ENCODE results near the gene DNAI2. TPM values are rescaled to one million over a fixed set of nuclear protein-coding genes. Genes with fewer than 3 reads are reported as not detected.
A peak's percentile ranks its signal among the peaks of the same experiment; 100 is the strongest.

DNAI2 gene
- total RNA-seq, 1 donor from 2014 or later, result not detected

- Mint-ChIP-seq H3K27ac (ENCODE audit: unreplicated experiment) (no peak overlapping the region), H3K9me3 (ENCODE audit: unreplicated experiment) (peaks cover 5% of the 10 kb centered on the region), H3K4me3 (ENCODE audit: unreplicated experiment) (no peak overlapping the region), H3K36me3 (ENCODE audit: unreplicated experiment) (peaks cover 5% of the 10 kb centered on the region), H3K4me1 (ENCODE audit: low read depth, unreplicated experiment) (peaks cover 14% of the 10 kb centered on the region), H3K27me3 (ENCODE audit: unreplicated experiment) (peaks cover 9% of the 10 kb centered on the region)
- DNase-seq, result peak; percentile 14
- TF ChIP-seq, protein P1, sequence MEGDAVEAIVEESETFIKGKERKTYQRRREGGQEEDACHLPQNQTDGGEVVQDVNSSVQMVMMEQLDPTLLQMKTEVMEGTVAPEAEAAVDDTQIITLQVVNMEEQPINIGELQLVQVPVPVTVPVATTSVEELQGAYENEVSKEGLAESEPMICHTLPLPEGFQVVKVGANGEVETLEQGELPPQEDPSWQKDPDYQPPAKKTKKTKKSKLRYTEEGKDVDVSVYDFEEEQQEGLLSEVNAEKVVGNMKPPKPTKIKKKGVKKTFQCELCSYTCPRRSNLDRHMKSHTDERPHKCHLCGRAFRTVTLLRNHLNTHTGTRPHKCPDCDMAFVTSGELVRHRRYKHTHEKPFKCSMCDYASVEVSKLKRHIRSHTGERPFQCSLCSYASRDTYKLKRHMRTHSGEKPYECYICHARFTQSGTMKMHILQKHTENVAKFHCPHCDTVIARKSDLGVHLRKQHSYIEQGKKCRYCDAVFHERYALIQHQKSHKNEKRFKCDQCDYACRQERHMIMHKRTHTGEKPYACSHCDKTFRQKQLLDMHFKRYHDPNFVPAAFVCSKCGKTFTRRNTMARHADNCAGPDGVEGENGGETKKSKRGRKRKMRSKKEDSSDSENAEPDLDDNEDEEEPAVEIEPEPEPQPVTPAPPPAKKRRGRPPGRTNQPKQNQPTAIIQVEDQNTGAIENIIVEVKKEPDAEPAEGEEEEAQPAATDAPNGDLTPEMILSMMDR (IDR thresholded peaks at IDR 0.05; ENCODE audit: partially characterized antibody, unreplicated experiment), result no peak
These were observed 70.6 kb downstream of the DNAI2 start for GRCh38 chr17:74344658-74345057.

DNA sequence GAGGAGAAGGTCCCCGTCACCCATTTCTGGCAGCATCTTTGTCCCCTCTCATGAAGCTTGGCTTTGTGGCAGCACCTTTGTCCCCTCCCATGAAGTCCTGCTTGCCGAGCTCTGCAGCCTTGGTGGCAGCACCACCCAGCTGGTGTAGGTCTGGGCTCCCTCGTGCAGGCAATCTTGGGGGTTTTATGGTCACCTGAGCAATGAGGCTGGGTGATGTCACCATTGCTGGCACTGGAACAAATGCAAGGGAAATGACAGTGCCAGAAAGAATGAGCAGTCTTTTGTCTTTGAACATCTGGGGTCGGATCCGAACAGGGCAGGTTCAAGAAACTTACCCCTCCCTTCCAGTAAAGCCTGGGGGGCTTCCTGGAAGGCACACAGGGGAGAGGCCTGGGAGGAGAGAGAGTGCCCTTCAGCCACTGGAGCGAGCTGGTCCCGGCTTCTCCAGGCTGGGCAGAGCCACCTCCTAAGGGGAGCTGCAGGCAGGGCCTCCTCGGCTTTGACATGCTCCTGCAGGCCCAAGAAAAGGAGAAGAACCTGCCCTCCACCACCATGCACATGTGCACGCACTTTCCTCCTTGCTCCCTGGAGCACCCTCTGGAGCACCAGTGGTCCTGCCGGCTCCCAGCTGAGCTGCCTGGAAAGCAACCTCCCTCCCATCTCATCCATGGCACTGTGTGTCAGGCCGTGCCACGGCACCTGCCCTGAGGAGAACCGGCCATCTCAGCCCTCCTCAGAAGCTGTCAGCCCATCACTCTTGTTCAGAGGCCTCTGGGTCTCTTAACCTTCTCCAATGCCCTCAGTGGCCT is 71.6 kb downstream of the DNAI2 start:
- Mint-ChIP-seq H3K36me3 (ENCODE audit: unreplicated experiment) (peaks cover 5% of the 10 kb centered on the region), H3K27ac (ENCODE audit: unreplicated experiment) (no peak overlapping the region), H3K9me3 (ENCODE audit: unreplicated experiment) (peaks cover 3% of the 10 kb centered on the region), H3K4me1 (ENCODE audit: low read depth, unreplicated experiment) (peaks cover 11% of the 10 kb centered on the region), H3K4me3 (ENCODE audit: unreplicated experiment) (no peak overlapping the region), H3K27me3 (ENCODE audit: unreplicated experiment) (peaks cover 10% of the 10 kb centered on the region)
- DNase-seq, result peak; percentile 8
- TF ChIP-seq, protein P1 (IDR thresholded peaks at IDR 0.05; ENCODE audit: partially characterized antibody, unreplicated experiment), result no peak

DNA sequence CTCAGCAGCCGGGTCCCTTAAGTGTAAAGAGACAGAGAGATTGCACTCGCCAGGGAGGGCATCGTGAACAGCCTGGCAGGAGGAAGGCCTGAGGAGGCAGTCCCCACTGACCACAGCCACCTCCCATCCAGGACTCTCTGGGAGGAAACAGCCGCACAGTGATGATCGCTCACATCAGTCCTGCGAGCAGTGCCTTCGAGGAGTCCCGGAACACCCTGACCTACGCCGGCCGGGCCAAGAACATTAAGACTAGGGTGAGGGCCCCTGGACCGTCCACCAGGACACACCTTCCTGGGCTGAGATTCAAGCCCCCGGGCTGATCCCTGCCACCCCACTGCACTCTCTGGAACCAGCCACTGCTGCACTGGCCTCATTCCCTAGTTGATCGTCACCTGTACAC is 73.6 kb downstream of the DNAI2 start:
- Mint-ChIP-seq H3K27ac (ENCODE audit: unreplicated experiment) (no peak overlapping the region), H3K4me1 (ENCODE audit: low read depth, unreplicated experiment) (peaks cover 11% of the 10 kb centered on the region), H3K9me3 (ENCODE audit: unreplicated experiment) (peaks cover 4% of the 10 kb centered on the region), H3K4me3 (ENCODE audit: unreplicated experiment) (no peak overlapping the region), H3K27me3 (ENCODE audit: unreplicated experiment) (peaks cover 18% of the 10 kb centered on the region), H3K36me3 (ENCODE audit: unreplicated experiment) (peaks cover 5% of the 10 kb centered on the region)
- TF ChIP-seq, protein P1 (IDR thresholded peaks at IDR 0.05; ENCODE audit: partially characterized antibody, unreplicated experiment), result no peak
- no peak for DNase-seq

GRCh38 chr17:74349120-74349519 is 75.1 kb downstream of the DNAI2 start:
- Mint-ChIP-seq H3K36me3 (ENCODE audit: unreplicated experiment) (peaks cover 5% of the 10 kb centered on the region), H3K4me1 (ENCODE audit: low read depth, unreplicated experiment) (peaks cover 12% of the 10 kb centered on the region), H3K27me3 (ENCODE audit: unreplicated experiment) (peaks cover 27% of the 10 kb centered on the region), H3K27ac (ENCODE audit: unreplicated experiment) (peak overlapping the region; percentile 11), H3K9me3 (ENCODE audit: unreplicated experiment) (peaks cover 11% of the 10 kb centered on the region), H3K4me3 (ENCODE audit: unreplicated experiment) (no peak overlapping the region)
- TF ChIP-seq, protein P1 (IDR thresholded peaks at IDR 0.05; ENCODE audit: partially characterized antibody, unreplicated experiment), result no peak
- no peak for DNase-seq

DNA sequence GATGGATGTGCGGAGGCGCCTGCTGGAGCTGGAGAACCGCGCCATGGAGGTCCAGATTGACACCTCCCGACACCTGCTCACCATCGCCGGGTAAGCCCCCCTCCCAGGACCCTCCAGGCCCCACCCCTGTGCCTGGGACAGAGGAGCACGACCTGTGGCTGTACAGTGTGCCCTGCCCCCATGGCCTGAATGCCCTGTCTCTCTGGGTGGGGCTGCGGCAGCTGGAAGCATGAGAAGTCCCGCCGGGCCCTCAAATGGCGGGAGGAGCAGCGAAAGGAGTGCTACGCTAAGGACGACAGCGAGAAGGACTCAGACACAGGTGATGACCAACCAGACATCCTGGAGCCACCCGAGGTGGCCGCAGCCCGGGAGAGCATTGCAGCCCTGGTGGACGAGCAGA is 76.5 kb downstream of the DNAI2 start:
- H3K27me3 Mint-ChIP-seq (ENCODE audit: unreplicated experiment), result peaks cover 27% of the 10 kb centered on the region
- H3K4me3 Mint-ChIP-seq (ENCODE audit: unreplicated experiment), result no peak overlapping the region
- peaks cover 5% of the 10 kb centered on the region for H3K36me3 Mint-ChIP-seq (ENCODE audit: unreplicated experiment)
- peaks cover 16% of the 10 kb centered on the region for H3K9me3 Mint-ChIP-seq (ENCODE audit: unreplicated experiment)
- DNase-seq, result no peak
- no peak overlapping the region for H3K27ac Mint-ChIP-seq (ENCODE audit: unreplicated experiment)
- TF ChIP-seq, protein P1 (IDR thresholded peaks at IDR 0.05; ENCODE audit: partially characterized antibody, unreplicated experiment), result no peak
- peaks cover 10% of the 10 kb centered on the region for H3K4me1 Mint-ChIP-seq (ENCODE audit: low read depth, unreplicated experiment)

Data from glutamatergic neuron (in vitro differentiated cells).